HEK293 (cell line): ENCODE results near the gene EFHD1.

Experiments used
- IKZF3 ChIP-seq: fragments of 450-650 bp; IDR thresholded peaks from 2 replicates; pipeline ENCODE4 v1.5.0; 2018; ENCODE audit warnings: missing biosample characterization, mild to moderate bottlenecking, missing genetic modification characterization, moderate library complexity
- WT1 ChIP-seq: fragments of 450-650 bp; formaldehyde crosslinking; IDR thresholded peaks from 2 replicates; pipeline ENCODE4 v1.5.1; 2016; ENCODE audit warnings: missing biosample characterization, missing genetic modification characterization
- YY1 ChIP-seq: fragments of 450-650 bp; formaldehyde crosslinking; IDR thresholded peaks from 2 replicates; pipeline ENCODE4 v1.5.1; 2018; ENCODE audit warnings: missing biosample characterization, missing genetic modification characterization
- ZBTB7A ChIP-seq: fragments of 450-650 bp; formaldehyde crosslinking; IDR thresholded peaks from 2 replicates; pipeline ENCODE4 v1.5.1; 2016; ENCODE audit warnings: low read depth, missing biosample characterization, missing genetic modification characterization
- ZNF571 ChIP-seq: fragments of 450-650 bp; formaldehyde crosslinking; IDR thresholded peaks from 2 replicates; pipeline ENCODE4 v1.5.0; 2017; ENCODE audit warnings: missing biosample characterization, missing genetic modification characterization
- ZNF660 ChIP-seq: fragments of 450-650 bp; IDR thresholded peaks from 2 replicates; pipeline ENCODE4 v1.5.1; 2018; ENCODE audit warnings: missing biosample characterization, mild to moderate bottlenecking, missing genetic modification characterization
- TF ChIP-seq, protein P1 (sequence below): fragments of 450-650 bp; formaldehyde crosslinking; IDR thresholded peaks from 2 replicates; pipeline ENCODE4 v1.5.1; 2016; ENCODE audit warnings: missing biosample characterization, missing genetic modification characterization
- TF ChIP-seq, protein P2 (sequence below): fragments of 450-650 bp; formaldehyde crosslinking; conservative IDR thresholded peaks from 2 replicates; pipeline ENCODE4 v1.5.1; 2016; ENCODE audit warnings: low read depth, missing biosample characterization, missing genetic modification characterization

DNA sequence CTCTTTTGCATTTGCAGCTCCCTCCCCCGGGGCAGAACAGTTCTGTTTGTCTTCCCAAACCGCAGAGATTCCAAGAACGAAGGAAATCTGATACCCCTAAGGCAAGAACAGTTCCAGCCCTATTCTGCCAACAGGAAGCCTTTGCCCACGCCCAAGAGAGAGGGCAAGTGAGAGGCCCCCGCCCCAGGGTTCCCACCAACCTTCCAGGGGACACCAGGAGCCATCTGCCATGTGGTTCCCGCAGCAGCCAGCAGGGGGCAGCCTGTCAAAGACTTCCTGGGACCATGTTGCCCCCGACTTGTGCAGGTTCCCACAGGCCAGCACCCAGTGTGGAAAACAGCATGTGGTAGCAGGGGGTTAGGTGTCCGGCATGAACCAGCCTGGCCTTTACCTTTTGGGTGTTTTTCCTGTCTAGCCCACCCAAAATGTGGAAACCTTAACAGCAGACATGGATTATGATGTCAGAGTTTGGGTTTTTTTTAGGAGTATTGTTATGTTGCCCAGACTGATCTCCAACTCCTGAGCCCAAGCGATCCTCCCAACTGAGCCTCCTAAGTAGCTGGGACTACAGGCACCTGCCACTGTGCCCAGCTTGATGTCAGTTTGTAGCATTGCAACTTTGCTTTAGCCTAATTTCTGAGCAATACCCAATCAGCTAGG, 21.7 kb upstream of the EFHD1 start:
- TF ChIP-seq IKZF3 (tag by site-specific recombination) (no peak), ZBTB7A (no peak), WT1 (tag by site-specific recombination) (no peak), ZNF571 (tag by site-specific recombination) (no peak), ZNF660 (tag by site-specific recombination) (no peak; the same call in 1 of the 2 replicates), YY1 (tag by site-specific recombination) (no peak)
- TF ChIP-seq, protein P1, sequence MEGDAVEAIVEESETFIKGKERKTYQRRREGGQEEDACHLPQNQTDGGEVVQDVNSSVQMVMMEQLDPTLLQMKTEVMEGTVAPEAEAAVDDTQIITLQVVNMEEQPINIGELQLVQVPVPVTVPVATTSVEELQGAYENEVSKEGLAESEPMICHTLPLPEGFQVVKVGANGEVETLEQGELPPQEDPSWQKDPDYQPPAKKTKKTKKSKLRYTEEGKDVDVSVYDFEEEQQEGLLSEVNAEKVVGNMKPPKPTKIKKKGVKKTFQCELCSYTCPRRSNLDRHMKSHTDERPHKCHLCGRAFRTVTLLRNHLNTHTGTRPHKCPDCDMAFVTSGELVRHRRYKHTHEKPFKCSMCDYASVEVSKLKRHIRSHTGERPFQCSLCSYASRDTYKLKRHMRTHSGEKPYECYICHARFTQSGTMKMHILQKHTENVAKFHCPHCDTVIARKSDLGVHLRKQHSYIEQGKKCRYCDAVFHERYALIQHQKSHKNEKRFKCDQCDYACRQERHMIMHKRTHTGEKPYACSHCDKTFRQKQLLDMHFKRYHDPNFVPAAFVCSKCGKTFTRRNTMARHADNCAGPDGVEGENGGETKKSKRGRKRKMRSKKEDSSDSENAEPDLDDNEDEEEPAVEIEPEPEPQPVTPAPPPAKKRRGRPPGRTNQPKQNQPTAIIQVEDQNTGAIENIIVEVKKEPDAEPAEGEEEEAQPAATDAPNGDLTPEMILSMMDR (tag by site-specific recombination), result peak; percentile 89
- TF ChIP-seq, protein P2, sequence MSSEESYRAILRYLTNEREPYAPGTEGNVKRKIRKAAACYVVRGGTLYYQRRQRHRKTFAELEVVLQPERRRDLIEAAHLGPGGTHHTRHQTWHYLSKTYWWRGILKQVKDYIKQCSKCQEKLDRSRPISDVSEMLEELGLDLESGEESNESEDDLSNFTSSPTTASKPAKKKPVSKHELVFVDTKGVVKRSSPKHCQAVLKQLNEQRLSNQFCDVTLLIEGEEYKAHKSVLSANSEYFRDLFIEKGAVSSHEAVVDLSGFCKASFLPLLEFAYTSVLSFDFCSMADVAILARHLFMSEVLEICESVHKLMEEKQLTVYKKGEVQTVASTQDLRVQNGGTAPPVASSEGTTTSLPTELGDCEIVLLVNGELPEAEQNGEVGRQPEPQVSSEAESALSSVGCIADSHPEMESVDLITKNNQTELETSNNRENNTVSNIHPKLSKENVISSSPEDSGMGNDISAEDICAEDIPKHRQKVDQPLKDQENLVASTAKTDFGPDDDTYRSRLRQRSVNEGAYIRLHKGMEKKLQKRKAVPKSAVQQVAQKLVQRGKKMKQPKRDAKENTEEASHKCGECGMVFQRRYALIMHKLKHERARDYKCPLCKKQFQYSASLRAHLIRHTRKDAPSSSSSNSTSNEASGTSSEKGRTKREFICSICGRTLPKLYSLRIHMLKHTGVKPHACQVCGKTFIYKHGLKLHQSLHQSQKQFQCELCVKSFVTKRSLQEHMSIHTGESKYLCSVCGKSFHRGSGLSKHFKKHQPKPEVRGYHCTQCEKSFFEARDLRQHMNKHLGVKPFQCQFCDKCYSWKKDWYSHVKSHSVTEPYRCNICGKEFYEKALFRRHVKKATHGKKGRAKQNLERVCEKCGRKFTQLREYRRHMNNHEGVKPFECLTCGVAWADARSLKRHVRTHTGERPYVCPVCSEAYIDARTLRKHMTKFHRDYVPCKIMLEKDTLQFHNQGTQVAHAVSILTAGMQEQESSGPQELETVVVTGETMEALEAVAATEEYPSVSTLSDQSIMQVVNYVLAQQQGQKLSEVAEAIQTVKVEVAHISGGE (tag by site-specific recombination), result no peak
